Measurements from ENCODE around the gene FGF12.

Gene FGF12

DNA sequence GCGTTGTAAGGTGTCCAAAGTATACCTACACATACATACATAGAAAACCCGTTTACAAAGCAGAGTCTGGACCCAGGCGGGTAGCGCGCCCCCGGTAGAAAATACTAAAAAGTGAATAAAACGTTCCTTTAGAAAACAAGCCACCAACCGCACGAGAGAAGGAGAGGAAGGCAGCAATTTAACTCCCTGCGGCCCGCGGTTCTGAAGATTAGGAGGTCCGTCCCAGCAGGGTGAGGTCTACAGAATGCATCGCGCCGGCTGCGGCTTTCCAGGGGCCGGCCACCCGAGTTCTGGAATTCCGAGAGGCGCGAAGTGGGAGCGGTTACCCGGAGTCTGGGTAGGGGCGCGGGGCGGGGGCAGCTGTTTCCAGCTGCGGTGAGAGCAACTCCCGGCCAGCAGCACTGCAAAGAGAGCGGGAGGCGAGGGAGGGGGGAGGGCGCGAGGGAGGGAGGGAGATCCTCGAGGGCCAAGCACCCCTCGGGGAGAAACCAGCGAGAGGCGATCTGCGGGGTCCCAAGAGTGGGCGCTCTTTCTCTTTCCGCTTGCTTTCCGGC, 318.6 kb downstream of the FGF12 start:
- no peak for DNase-seq

DNA sequence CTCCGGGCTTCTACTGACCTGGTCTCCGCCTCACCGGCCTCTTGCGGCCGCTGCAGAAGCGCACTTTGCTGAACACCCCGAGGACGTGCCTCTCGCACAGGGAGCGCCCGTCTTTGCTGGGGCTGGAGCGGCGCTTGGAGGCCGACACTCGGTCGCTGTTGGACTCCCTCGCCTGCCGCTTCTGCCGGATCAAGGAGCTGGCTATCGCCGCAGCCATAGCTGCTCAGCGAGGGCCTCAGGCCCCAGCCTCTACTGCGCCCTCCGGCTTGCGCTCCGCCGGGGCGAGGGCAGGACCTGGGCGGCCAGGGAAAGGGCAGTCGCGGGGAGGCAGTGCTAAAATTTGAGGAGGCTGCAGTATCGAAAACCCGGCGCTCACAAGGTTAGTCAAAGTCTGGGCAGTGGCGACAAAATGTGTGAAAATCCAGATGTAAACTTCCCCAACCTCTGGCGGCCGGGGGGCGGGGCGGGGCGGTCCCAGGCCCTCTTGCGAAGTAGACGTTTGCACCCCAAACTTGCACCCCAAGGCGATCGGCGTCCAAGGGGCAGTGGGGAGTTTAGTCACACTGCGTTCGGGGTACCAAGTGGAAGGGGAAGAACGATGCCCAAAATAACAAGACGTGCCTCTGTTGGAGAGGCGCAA, 319.2 kb downstream of the FGF12 start:
- peak; percentile 5 for DNase-seq

DNA sequence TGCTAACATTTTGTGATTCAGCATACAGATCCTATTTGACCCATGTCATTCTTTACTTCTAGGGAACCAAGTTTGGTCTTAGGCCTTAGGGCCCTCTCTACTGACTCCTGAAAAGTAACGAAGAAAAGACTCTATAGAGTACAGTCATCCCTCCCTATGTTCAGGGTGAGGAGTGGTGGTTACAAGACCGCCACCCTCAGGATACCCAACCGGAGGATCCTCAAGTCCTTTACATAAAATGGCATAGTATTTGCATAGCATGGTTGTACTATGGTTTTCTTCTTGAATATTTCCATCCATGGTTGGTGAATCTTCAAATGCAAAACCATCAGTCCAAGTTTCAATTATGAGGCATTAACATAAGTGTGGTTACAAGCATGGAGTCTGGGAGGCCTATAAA, 327.6 kb downstream of the FGF12 start:
- no peak for DNase-seq

GRCh38 chr3:192397012-192397411, 330.3 kb downstream of the FGF12 start:
- DNase-seq: no peak

GRCh38 chr3:192395506-192395905, 331.8 kb downstream of the FGF12 start:
- no peak for DNase-seq

DNA sequence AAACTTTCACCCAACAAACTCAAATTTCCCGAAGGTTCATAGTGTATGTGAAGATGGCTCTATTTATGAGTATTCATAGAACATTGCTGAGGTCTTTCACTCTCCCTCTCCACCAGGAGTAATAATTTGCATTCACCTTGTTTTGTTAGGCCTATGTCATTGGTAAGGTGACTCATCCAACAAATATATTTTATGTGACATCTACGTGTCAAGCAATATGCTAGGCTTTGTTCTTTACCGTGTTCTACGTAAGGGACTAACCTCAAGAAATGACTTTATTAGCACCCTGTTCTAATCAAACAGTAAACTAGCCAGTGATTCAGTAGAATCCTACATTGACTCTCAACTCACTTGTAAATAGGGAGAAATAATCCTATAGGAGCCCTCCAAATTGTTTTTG, 334.4 kb downstream of the FGF12 start:
- no peak for DNase-seq

DNA sequence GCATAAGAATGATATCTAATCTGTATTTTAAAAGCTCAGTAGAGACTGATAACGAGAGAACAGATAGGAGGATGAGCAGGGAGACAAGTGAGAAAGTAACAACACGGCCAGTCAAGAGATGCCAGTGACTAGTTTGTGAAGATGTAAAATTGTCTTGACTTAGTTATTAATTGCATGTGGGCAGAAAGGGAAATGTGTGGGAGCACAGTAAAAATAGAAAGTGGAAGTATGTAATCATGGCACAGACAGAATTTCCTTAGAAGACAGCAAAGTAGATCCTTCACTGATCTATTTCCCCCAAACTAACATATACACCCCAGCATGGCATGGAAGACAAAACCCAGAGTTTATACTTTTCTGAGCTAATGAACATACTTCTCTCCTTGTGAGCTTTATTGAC, 344.5 kb downstream of the FGF12 start:
- no peak for DNase-seq

GRCh38 chr3:192373586-192373985, 353.8 kb downstream of the FGF12 start:
- no peak for DNase-seq

- no peak for DNase-seq
Measured at GRCh38 chr3:192373032-192373431, 354.3 kb downstream of the FGF12 start.

DNA sequence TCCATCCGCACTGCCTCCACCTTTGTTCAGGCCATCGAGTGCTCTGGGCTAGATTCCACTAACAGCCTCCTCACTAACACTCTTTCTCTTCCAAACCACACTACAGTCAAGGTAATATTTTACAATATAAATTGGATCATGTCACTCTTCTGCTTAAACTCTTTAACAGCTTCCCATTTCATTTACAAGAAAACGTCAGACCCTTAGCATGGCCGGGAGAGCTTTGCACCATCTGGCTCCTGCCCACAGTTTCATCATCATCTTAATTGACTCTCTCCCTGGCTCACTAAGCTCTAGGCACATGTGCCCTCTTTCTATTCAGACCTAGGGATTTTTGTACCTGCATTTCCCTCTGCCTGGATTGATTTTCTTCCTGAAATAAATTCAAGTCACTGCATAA, 354.7 kb downstream of the FGF12 start:
- DNase-seq: no peak

GRCh38 chr3:192371870-192372400, 355.4 kb downstream of the FGF12 start:
- no peak for DNase-seq

DNA sequence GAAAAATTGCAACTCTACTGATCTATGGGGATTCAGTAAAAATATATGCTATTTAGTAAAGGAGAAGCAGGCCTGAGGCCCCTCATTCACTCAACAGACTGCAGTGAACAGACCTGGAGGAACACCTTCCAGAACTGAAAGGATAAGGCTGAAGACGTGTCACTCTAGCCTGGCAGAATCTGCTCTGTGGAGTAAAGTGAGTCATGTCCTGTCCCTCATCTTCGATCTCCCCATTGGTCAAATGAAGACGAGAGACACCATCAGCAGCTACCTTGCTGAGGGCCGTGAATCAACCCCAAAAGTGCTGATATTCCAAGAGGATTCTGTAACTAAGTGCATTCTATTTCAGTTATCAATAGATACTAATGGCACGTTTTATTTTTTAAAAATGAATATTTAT, 359.7 kb downstream of the FGF12 start:
- no peak for DNase-seq

- no peak for DNase-seq
Measured at GRCh38 chr3:192366916-192367315, 360.4 kb downstream of the FGF12 start.

DNA sequence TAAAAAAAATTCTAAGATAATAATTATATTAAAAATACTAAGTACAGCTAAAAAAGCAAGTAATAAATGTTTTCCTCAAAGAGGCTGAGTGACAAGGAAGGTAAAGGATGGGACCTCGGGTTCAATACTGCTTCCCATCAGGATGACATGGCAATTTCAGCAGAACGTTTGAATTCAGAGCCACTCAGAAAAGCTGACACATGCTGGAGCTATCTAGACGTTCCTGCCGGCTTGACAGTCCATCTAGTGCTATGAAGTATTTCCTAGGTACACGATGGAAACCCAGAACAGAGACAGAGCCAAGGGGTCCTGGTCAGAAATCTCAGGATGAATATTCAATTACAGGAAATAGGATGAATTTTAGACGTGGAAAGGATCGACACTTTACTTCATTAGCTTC, 361.8 kb downstream of the FGF12 start:
- no peak for DNase-seq

DNA sequence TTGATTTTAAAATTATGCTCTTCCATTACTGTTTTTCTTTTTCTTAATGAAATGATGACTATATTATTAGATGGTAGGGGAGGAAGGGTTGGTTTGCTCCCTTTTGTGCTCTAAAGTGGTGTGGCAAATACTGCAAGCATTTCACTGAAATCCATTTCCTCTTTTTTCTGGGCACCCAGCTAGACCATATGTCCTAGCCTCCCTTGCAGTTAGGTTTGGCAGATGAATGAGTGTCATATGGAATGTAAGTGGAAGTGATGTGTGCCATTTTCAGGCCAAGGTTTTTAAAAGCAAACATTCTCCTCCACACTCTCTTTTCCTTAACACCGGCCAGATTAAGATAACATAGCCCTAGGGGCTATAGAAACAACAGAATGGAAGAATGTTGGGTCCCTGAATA, 363.0 kb downstream of the FGF12 start:
- DNase-seq: no peak

GRCh38 chr3:192354687-192355086, 372.7 kb downstream of the FGF12 start:
- DNase-seq: no peak

- no peak for DNase-seq
Measured at GRCh38 chr3:192352142-192352541, 375.2 kb downstream of the FGF12 start.

DNA sequence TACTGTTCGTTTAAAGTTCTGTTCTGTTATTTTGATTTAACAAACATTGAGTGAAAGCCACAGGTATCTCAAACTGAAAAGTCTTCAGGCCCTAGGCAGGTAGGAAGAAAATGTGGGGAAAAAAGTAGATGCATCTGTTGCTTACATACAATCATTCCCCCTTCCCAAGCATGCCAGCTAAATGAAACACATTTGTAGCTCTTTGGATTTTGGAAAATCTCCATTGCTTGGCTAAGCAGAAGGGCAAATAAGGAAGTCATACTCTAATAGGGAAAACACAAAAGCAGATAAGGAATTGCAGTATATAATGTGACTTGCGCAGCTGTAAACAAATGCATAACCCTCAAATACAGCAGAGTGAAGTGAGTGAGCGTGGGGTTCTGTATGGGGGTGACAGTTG, 375.9 kb downstream of the FGF12 start:
- DNase-seq: no peak

DNA sequence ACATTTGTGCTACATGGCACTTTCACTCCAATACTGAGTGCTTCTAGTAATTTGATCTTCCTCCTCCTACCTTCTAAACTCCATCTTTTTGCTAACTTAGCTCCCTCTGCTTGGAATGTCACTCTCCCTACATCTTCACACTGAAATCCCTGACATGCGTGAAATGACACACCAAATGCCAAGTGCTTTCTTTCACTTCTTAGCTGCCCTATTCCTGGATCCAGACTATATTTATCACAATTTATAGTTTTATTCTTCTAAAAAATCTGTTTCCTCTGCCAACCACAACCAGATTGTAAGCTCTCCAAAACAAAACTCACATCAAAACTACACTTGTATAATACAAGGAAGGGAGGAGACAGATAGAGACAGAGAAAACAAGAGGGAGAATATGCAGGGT, 387.3 kb downstream of the FGF12 start:
- no peak for DNase-seq

DNA sequence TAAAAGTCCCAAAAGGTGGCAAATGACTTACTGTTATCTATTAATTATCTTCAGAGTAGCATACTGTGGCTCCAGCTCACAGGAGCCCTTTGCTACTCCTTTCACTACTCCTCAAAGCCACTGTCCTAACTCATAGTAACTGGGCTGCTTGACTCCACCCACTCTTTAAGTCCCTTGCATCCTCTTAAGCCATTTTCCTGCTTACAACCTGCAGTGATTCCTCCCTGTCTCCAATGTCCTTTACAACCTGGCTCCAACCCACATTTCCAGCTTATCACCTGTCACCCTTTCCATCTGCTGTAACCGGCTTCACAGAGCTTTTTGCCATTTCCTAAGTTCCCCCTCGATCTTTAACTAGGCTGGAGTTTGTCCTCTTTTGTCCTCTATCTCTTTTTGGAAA, 388.1 kb downstream of the FGF12 start:
- no peak for DNase-seq

GRCh38 chr3:192336286-192336685, 391.1 kb downstream of the FGF12 start:
- DNase-seq: no peak

DNA sequence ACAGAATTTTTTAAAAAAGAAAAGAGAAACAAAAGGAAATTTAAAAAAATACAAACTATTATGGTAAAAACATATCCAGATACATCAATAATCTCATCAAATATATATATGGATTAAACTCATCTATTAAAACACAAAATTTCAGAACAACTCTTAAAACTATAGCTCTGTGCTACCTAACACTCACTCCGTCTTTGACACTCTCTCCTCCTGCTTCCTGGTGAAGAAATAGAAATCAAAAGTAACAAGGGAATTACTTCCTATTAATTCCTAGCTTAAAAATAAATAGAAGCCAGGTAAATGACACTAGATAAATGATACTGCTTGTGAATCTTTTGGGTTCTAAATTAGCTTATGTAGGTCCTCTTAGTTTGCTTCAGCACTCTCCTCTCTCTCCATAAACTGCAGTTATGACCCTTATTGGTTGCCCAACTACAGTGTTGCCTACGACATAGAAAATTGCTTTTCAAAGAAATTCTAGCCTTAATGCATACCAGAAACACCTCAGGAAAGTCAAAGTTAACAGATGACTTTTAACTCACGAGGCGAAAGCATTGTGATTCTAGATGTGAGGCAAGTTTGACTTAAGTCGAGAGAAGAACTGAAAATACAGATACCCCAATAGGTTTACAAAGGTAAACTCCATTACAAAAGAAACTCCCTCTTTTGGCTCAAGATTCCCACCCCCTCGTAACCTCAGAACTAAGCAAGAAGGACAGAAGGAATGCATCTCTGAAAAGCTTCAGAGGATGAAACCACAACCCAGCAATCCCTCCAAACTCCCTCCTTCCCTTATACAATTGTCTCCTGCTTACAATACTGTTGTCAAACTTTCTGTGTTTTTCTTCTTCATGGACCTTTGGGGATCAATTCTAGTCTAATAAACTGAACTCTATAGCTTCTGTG, 394.7 kb downstream of the FGF12 start:
- no peak for DNase-seq

DNA sequence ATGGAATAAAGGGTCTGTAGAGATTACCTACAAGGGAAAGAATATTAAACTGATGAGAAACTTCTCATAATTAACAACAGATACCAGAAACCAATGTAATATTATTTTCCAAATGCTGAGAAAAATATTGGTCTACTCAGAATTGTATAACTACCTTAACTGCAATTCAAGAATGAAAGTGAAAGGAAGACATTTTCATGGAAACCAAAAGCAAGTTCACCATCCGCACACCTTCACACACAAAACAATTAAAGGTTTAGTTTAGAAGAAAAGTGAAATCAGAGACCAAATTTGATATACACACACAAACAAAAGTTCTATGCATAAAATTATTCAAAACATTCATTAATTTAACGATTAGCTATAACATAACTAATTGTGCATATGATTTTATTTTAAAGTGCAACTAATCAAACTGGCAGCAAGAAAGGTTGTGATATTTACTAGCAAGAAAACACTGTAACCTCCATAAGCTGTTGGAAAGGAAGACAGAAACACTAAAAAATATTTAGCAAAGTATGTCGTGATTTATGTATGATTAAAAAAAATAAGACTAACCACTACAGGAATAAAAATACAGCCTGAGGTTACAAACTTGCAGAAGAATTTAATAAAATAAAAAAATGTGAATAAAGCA, 395.5 kb downstream of the FGF12 start:
- DNase-seq: no peak

DNA sequence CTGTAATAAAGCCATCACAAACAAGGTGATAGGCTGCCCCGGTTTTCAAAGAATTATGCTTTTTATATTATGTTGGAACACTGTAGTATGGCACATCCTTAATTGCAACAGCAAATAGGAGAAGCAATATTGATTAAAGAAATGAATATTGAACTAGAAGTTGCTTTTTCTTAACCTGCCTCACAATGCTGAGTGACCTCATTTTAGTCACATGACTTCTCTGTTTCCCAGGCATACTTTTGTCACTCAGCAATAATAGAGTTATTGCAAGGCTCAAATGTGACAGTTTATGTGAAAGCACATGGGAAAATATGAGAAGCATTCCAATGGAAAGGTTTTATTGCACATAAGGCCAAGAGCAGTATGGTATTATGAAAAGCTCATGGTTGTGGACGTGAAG, 400.7 kb downstream of the FGF12 start:
- no peak for DNase-seq

Measured in stimulated activated CD4-positive, alpha-beta T cell treated with anti-CD3 and anti-CD28 coated beads, Interleukin-15, amount 100 ng/mL, for 24 hours (primary cell).